Thyroid gland (tissue), 4 donors: ENCODE data around the gene DNAI1. TPM values are rescaled to one million over a fixed set of nuclear protein-coding genes. Genes with fewer than 3 reads are reported as not detected.

Experiments
- DNase-seq, 2 donors: peaks; one replicate each; pipeline ENCODE4 v3.0.0-alpha.2; 2019
- H3K27ac ChIP-seq, 3 donors: fragments of 200-600 bp; sonication (generic); 1 replicate in 2 of 3; 2 replicates in 1 of 3; pipeline ENCODE4 v1.5.1; 2016 to 2019; ENCODE audit warnings: mild to moderate bottlenecking in 1 of 3, moderate library complexity in 1 of 3
- H3K27me3 ChIP-seq: fragments of 200-600 bp; sonication (generic); one replicate; pipeline ENCODE4 v1.5.1; 2019
- H3K36me3 ChIP-seq, 2 donors: fragments of 200-600 bp; sonication (generic); one replicate each; pipeline ENCODE4 v1.5.1; 2016 to 2019
- H3K4me1 ChIP-seq, 2 donors: fragments of 200-600 bp; sonication (generic); one replicate each; pipeline ENCODE4 v1.5.1; 2017 to 2019
- H3K4me3 ChIP-seq, 3 donors: fragments of 200-600 bp; sonication (generic); replicated peaks in 1 of 3; 1 replicate in 2 of 3; 2 replicates in 1 of 3; pipeline ENCODE4 v1.5.1; 2016; ENCODE audit warnings: mild to moderate bottlenecking in 1 of 3
- H3K9me3 ChIP-seq: fragments of 200-600 bp; sonication (generic); one replicate; pipeline ENCODE4 v1.5.1; 2017
- POLR2A ChIP-seq, 2 donors: fragments of 450-650 bp; IDR thresholded peaks; one replicate each; pipeline ENCODE4 v1.6.1; 2017; ENCODE audit warnings: antibody characterized with exemption in 2 of 2, mild to moderate bottlenecking in 2 of 2, moderate library complexity in 1 of 2
- WGBS, 2 donors: methylation state at CpG; one replicate each; pipeline ENCODE4 v1.1.5; 2017; 5-methylcytosine and 5-hydroxymethylcytosine counted together
- intact Hi-C: fragments of 100-400 bp; cut with DNase I; formaldehyde crosslinking; loops from one replicate; pipeline ENCODE4 v1.15.1; 2023
- total RNA-seq, 4 donors: library from RNA; depleted of rRNA; stranded (reverse); fragments of >200 nt; gene quantifications; one replicate each; pipeline ENCODE4 v1.2.3, GENCODE V29; 2016
- TF ChIP-seq, protein P1 (sequence below), 6 experiments: fragments of 200-600 bp in 3 of 6; fragments of 450-650 bp in 3 of 6; sonication (generic) in 3 of 6; IDR thresholded peaks; one replicate each; pipeline ENCODE4 v1.5.1; 2016 to 2019; ENCODE audit warnings: antibody characterized with exemption in 6 of 6, mild to moderate bottlenecking in 2 of 6, inconsistent platforms in 1 of 6, moderate library complexity in 1 of 6

Gene DNAI1
- total RNA-seq, 4 donors from 2014 or later: 0.81 to 0.89 TPM; not detected in 2

DNA sequence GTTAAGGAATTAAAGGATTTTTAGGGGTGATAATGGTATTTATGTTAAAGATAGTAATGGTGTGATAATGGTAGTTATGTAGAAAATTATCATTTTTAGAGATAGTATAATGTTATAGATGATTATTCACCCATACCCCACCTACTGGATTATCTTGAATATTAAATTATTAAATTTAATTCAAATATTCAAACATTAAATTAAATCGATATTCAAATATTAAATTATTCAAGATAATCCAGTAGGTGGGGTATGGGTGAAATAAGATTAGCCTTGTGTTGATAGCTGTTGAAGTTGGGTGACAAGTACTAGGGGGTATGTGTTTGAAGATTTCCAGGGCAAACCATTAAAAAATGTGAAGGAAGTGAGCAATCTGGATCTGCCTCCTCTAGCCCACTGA, 15.8 kb upstream of the DNAI1 start:
- Histone ChIP-seq H3K36me3 (no peaks in the 10 kb centered on the region), H3K4me1 (peaks cover 0 to 5% of the 10 kb centered on the region in 2 donors), H3K4me3 (no peak overlapping the region), H3K27ac (no peak overlapping the region), H3K9me3 (no peaks in the 10 kb centered on the region), H3K27me3 (no peaks in the 10 kb centered on the region)
- TF ChIP-seq, protein P1, sequence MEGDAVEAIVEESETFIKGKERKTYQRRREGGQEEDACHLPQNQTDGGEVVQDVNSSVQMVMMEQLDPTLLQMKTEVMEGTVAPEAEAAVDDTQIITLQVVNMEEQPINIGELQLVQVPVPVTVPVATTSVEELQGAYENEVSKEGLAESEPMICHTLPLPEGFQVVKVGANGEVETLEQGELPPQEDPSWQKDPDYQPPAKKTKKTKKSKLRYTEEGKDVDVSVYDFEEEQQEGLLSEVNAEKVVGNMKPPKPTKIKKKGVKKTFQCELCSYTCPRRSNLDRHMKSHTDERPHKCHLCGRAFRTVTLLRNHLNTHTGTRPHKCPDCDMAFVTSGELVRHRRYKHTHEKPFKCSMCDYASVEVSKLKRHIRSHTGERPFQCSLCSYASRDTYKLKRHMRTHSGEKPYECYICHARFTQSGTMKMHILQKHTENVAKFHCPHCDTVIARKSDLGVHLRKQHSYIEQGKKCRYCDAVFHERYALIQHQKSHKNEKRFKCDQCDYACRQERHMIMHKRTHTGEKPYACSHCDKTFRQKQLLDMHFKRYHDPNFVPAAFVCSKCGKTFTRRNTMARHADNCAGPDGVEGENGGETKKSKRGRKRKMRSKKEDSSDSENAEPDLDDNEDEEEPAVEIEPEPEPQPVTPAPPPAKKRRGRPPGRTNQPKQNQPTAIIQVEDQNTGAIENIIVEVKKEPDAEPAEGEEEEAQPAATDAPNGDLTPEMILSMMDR (IDR thresholded peaks at IDR 0.05): no peak
- TF ChIP-seq POLR2A (IDR thresholded peaks at IDR 0.05): no peak
- 94 to 96% methylated on average over 1 of the region's 1 CpG for WGBS, 2 donors
- intact Hi-C loops: no loop called here
- no peak for DNase-seq

DNA sequence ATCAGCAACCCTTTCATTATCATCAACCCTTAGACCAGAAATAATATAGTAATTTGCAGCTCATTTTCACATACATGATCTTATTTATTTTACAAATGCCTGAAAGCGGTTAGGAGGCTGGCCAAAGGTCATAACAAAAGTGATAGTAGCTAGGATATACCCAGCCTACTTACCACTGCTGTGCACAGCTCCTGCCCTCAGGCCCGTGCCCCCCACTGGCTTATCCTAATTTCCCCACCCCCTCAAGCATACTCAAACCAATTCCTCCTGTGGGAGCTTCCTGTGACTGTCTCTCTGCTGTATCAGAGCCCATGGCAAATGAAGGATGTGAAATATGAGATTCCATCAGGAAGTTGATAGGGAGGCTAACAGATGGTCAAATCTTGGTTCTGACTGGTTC, 15.1 kb upstream of the DNAI1 start:
- no peaks in the 10 kb centered on the region for H3K36me3 ChIP-seq
- peaks cover 0 to 5% of the 10 kb centered on the region in 2 donors for H3K4me1 ChIP-seq
- intact Hi-C loops: no loop called here
- no peaks in the 10 kb centered on the region for H3K27me3 ChIP-seq
- no peaks in the 10 kb centered on the region for H3K9me3 ChIP-seq
- WGBS, 2 donors: 76 to 78% methylated on average over 2 of the region's 2 CpGs
- H3K4me3 ChIP-seq: no peak overlapping the region
- no peak overlapping the region for H3K27ac ChIP-seq
- no peak for TF ChIP-seq POLR2A (IDR thresholded peaks at IDR 0.05)
- TF ChIP-seq, protein P1 (IDR thresholded peaks at IDR 0.05): no peak
- DNase-seq: no peak

DNA sequence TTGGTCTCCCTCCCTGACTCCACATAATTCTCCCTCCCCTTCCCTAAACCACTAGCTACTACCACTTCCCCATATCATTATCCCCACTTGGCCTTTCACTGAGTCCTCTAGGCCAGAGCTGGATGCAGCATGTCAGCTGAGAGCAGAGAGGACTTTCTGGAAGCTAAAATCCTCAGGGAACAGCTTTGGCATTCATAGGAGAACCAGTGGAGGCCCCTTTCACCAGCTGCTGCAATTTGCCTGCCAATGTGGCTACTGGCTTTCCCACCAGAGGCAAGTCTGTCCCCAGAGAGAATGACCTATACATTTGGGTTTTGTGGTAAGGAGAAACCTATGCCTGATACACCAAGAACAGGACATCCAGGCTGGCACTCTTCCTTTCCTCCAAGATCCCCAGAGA, 14.6 kb upstream of the DNAI1 start:
- TF ChIP-seq, protein P1 (IDR thresholded peaks at IDR 0.05): no peak
- TF ChIP-seq POLR2A (IDR thresholded peaks at IDR 0.05): no peak
- Histone ChIP-seq H3K4me1 (peaks cover 0 to 5% of the 10 kb centered on the region in 2 donors), H3K36me3 (no peaks in the 10 kb centered on the region), H3K27ac (no peak overlapping the region), H3K4me3 (no peak overlapping the region), H3K27me3 (no peaks in the 10 kb centered on the region), H3K9me3 (no peaks in the 10 kb centered on the region)
- DNase-seq: no peak
- intact Hi-C loops: no loop called here

DNA sequence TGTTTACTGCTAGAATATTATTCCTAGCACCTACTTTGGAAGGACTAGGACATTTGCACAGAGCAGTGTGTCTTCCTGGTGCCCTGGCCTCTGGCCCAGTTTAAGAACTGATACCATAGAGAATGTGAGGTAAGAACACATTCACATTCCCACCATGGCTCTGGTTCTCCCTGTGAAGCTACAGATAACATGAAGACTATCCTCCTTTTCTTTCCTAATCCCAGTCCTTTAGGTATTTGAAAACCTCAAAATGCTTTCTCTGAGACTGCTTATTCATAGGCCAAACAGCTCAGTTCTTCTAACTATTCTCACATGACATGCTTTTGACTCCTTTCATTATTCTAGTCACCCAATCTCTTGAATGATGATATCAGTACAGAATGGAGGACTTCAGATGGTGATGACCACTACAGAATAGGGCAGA, 12.1 kb upstream of the DNAI1 start:
- Histone ChIP-seq H3K27me3 (no peaks in the 10 kb centered on the region), H3K27ac (no peak overlapping the region), H3K9me3 (no peaks in the 10 kb centered on the region), H3K4me3 (no peak overlapping the region), H3K4me1 (peaks cover 0 to 13% of the 10 kb centered on the region in 2 donors), H3K36me3 (no peaks in the 10 kb centered on the region)
- intact Hi-C loops: no loop called here
- TF ChIP-seq, protein P1 (IDR thresholded peaks at IDR 0.05): no peak
- no peak for TF ChIP-seq POLR2A (IDR thresholded peaks at IDR 0.05)
- no peak for DNase-seq

DNA sequence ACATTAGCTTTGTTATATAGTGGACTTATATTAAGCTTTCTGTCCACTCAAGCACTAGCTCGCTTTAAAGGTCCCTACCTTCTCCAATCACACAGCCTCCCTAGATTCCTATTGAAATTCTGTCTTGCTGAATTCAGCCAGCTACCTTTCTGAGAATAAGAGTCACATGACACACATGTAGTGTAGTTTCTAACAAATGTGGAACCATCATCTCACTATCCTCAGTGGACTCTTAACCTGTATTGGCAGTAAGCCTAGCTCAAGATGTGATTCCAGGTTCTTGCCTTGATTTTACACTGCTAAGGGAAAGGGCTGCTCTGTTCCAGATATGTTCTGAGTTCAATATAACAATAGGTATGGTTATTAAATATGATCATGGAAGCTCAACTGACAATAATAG, 11.7 kb upstream of the DNAI1 start:
- H3K27ac ChIP-seq: no peak overlapping the region
- H3K4me1 ChIP-seq: peaks cover 0 to 13% of the 10 kb centered on the region in 2 donors
- no peaks in the 10 kb centered on the region for H3K36me3 ChIP-seq
- 92 to 97% methylated on average over 1 of the region's 1 CpG for WGBS, 2 donors
- TF ChIP-seq, protein P1 (IDR thresholded peaks at IDR 0.05): no peak
- TF ChIP-seq POLR2A (IDR thresholded peaks at IDR 0.05): no peak
- H3K27me3 ChIP-seq: no peaks in the 10 kb centered on the region
- no peak for DNase-seq
- H3K9me3 ChIP-seq: no peaks in the 10 kb centered on the region
- intact Hi-C loops: no loop called here
- H3K4me3 ChIP-seq: no peak overlapping the region
